ENCODE measurements around the gene EME2. TPM values are rescaled to one million over a fixed set of nuclear protein-coding genes. Genes with fewer than 3 reads are reported as not detected.

Gene EME2
- total RNA-seq, 1 donor from 2014 or later: 39.9 TPM

DNA sequence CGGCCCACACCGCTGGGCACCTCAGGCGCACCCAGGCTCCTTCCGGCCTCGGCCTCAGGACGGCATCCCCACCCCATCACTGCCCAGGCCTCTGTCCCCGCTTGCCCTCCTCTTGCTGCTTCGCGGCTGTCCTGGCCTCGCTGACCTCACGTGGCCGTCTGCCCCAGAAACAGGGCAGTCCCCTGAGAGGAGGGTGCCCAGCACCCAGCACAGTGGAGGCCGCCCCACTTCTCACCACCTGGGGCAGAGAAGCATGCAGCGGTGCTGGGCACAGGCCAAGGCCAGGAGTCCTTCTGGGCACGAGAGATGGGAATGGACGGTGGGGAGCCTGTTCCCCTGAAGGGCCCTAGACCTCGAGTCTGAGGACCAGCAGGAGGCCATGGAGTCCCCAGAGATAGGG lies 45.1 kb downstream of the EME2 start:
- intact Hi-C loops (cut with micrococcal nuclease): no loop called here

- intact Hi-C loops (cut with micrococcal nuclease): no loop called here
Measured at GRCh38 chr16:1818204-1818872, 45.7 kb downstream of the EME2 start.

DNA sequence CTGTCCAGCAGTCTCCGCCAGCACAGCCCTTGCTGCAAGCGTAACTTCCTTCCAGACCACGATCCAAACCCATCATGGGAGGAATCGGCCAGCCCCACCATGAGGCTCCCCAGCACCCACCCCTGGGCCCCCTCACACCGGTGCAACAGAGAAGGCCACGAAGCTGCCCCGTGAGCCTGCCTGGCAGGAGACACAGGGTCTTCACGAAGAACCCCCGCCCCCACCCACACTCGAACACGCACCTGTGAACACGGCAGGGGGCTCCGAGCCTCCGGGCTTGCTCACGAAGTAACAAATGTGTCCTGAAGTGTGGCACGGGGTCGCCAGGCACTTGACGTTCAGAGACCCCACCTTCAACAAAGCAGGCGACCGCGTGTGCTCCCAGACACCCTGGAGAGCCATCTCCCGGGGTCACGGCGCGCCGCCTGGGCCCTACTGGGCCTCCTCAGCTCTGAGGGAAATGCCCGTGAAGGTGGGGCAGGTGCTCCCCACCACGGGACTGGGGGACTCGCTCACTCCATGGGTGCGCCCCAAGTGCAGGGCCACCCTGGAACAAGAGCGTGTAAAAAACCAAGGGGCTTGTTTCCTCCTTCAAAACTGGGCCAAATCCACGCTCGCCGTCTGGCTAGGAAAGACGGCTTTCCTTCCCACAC lies 46.4 kb downstream of the EME2 start:
- intact Hi-C loops (cut with micrococcal nuclease): loop anchor here (1.0 kb wide), 1 partner anchor 32 kb away; no protein-coding TSS in a partner anchor

- intact Hi-C loops (cut with micrococcal nuclease): loop anchor here (1.0 kb wide), 1 partner anchor 32 kb away; no protein-coding TSS in a partner anchor
Measured at GRCh38 chr16:1819611-1820010, 47.0 kb downstream of the EME2 start.

DNA sequence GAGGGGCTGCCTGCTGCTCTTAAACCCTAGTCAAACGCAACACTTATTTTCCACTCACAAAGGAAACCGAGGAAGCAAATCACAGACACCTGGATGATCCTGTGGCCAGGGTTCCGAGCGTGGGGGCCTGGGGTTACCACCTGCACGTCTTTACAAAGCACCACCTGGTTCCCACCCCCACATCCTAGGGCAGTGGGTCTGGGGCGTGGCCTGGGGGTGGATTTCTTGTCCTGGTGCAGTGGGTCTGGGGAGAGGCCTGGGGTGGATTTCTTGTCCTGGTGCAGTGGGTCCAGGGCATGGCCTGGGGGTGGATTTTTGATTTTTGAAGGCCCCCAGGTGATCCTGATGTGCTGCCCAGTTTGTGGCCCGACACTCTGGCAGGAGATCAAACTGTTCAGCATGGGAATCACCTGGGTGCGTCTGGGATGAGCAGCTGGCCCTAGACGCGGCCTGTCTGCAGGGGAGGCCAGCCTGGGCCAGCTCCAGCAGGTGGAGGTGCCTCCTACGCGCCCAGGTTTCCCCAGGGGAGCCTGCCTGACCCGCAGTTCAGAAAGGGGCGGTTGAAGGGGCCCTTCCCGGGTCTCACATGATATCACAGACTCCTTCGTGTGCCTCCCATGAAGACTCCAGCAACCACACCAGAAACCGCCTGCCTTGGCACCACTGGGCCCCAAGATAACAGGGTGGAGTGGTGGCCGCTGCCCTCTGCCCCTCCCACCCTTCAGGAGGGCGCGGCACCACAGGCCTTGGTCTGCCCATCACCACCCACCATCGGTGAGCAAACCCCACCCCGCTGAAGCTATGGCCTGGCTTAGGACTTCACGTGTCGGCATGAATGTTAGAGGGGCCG lies 47.7 kb downstream of the EME2 start:
- intact Hi-C loops (cut with micrococcal nuclease): no loop called here

GRCh38 chr16:1820946-1821290 lies 48.3 kb downstream of the EME2 start:
- intact Hi-C loops (cut with micrococcal nuclease): no loop called here

DNA sequence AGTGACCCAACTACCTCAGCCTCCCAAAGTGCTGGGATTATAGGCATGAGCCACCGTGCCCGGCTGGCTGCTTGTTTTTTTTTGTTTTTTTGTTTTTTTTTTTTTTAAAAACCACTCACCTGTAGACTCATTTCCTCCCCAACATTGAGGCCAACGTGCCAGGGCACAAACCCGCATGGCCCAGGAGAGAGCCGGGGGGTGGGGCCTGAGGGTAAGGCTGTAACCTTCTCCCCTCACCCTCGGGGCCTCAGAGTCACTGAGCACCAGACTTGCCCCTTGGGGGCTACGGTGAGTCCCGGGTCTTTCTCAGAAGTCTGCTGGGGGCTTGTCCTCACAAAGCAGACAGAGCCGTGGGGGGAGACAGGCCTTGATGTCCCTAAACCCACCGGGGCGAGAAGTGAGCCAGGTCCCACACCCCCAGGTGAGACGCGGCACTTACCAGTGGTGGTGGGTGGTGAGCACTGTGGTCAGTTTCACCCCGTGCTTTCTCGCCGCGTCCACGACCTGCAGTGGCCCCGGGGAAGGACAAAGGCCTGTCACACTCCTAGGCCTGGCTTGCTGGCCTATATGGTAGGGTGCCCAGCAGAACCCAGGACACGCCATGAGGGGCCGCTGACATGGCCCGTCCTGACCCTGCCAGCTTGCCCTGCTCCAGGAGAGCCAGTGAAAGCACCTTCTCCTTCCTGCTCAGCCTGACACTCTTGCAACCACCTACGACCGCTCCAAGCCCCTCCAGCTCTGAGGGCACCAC lies 49.4 kb downstream of the EME2 start:
- intact Hi-C loops (cut with micrococcal nuclease): no loop called here

GRCh38 chr16:1822801-1823200 lies 50.2 kb downstream of the EME2 start:
- intact Hi-C loops (cut with micrococcal nuclease): no loop called here

DNA sequence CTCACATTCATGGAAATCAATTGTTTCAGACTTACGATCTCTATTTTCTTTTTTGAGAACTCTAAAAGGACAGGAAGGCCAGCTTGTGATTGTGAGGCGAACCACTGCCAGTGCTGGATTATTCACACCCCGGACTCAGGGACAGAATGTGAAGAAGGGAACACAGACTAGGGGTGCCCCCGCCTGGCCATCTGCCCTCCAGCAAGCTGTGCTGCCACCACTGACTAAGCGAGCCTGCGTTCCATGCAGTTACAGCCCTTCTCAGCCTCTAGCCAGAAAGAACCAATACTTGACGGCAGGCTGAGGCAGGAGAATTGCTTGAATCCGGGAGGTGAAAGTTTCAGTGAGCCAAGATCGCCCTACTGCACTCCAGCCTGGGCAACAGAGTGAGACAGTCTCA lies 51.2 kb downstream of the EME2 start:
- intact Hi-C loops (cut with micrococcal nuclease): no loop called here

- intact Hi-C loops (cut with micrococcal nuclease): loop anchor here (5.0 kb wide), 2 partner anchors 102 to 118 kb away; partner anchors contain the start of gene MAPK8IP3
Measured at GRCh38 chr16:1825381-1825863, 52.8 kb downstream of the EME2 start.

Other genes starting within 250 kb of the EME2 start
- 49.2 and 49.9 TPM in 2 replicates for gene TMEM204, start 239.1 kb upstream of the EME2 start, total RNA-seq
- gene IFT140, start 160.7 kb upstream of the EME2 start, total RNA-seq: 6.7 and 8.7 TPM in 2 replicates
- 36.9 and 37.8 TPM in 2 replicates for gene CRAMP1, start 160.4 kb upstream of the EME2 start, total RNA-seq
- 66.8 and 68.8 TPM in 2 replicates for gene JPT2, start 94.5 kb upstream of the EME2 start, total RNA-seq
- gene MAPK8IP3, start 66.6 kb upstream of the EME2 start, total RNA-seq: 122 and 123 TPM in 2 replicates
- 52.0 and 56.9 TPM in 2 replicates for gene NME3, start 1.3 kb upstream of the EME2 start, total RNA-seq
- 112 and 118 TPM in 2 replicates for gene MRPS34, start 324 bp downstream of the EME2 start, total RNA-seq
- 37.3 TPM in 2 replicates for gene SPSB3, start 9.8 kb downstream of the EME2 start, total RNA-seq
- gene NUBP2, start 10.2 kb downstream of the EME2 start, total RNA-seq: 52.9 and 53.7 TPM in 2 replicates
- 0.22 TPM in 2 replicates for gene IGFALS, start 20.9 kb downstream of the EME2 start, total RNA-seq
- gene HAGH, start 54.0 kb downstream of the EME2 start, total RNA-seq: 50.5 and 50.9 TPM in 2 replicates
- gene FAHD1, start 54.4 kb downstream of the EME2 start, total RNA-seq: 10.1 and 12.4 TPM in 2 replicates
- gene MEIOB, start 99.4 kb downstream of the EME2 start, total RNA-seq: not detected in 2 replicates
- not detected in 2 replicates for gene HS3ST6, start 145.6 kb downstream of the EME2 start, total RNA-seq
- gene MSRB1, start 170.4 kb downstream of the EME2 start, total RNA-seq: 24.4 and 26.6 TPM in 2 replicates
- not detected in 2 replicates for gene RPL3L, start 181.9 kb downstream of the EME2 start, total RNA-seq
- gene NDUFB10, start 186.7 kb downstream of the EME2 start, total RNA-seq: 118 and 120 TPM in 2 replicates
- 2,266 and 2,280 TPM in 2 replicates for gene RPS2, start 192.0 kb downstream of the EME2 start, total RNA-seq
- gene RNF151, start 194.0 kb downstream of the EME2 start, total RNA-seq: 0.27 TPM in 1 of 2 replicates, not detected in the other
- 36.2 and 39.6 TPM in 2 replicates for gene TBL3, start 199.2 kb downstream of the EME2 start, total RNA-seq
- 0.37 and 0.61 TPM in 2 replicates for gene NOXO1, start 208.7 kb downstream of the EME2 start, total RNA-seq
- gene GFER, start 211.4 kb downstream of the EME2 start, total RNA-seq: 26.4 and 32.7 TPM in 2 replicates
- gene SYNGR3, start 217.2 kb downstream of the EME2 start, total RNA-seq: 20.8 and 23.2 TPM in 2 replicates
- gene ZNF598, start 237.0 kb downstream of the EME2 start, total RNA-seq: 71.1 and 73.9 TPM in 2 replicates
- gene NPW, start 247.0 kb downstream of the EME2 start, total RNA-seq: 0.37 and 1.1 TPM in 2 replicates

Data from T-helper 1 cell treated with Interleukin-12 subunit alpha and Interleukin-12 subunit beta and Interleukin-4 antibody, amounts not matched to agents 30 ng/mL and 1 ng/mL, for 36 hours (primary cell).